HepG2 (cell line): ENCODE measurements around the gene FAM83C. TPM values are rescaled to one million over a fixed set of nuclear protein-coding genes. Genes with fewer than 3 reads are reported as not detected.

Experiments used
- ATF7 ChIP-seq, 2 experiments: fragments of 450-650 bp in 1 of 2; sonication (generic) in 1 of 2; formaldehyde crosslinking in 1 of 2; IDR thresholded peaks; 2 replicates each; pipeline versions ENCODE4 v1.4.0 to v1.6.1; 2016 to 2020; ENCODE audit warnings: antibody characterized with exemption in 1 of 2, mild to moderate bottlenecking in 1 of 2, missing genetic modification reagents in 1 of 2
- BCL3 ChIP-seq: sonication (generic); formaldehyde crosslinking; IDR thresholded peaks from 2 replicates; pipeline ENCODE4 v1.5.1; 2020; ENCODE audit warnings: mild to moderate bottlenecking, missing genetic modification reagents, moderate library complexity
- CENPT ChIP-seq: sonication (generic); formaldehyde crosslinking; IDR thresholded peaks from 2 replicates; pipeline ENCODE4 v1.8.0; 2022; ENCODE audit warnings: low read depth, mild to moderate bottlenecking, moderate library complexity, missing genetic modification reagents
- FIP1L1 ChIP-seq: fragments of 200-400 bp; formaldehyde crosslinking; IDR thresholded peaks from 2 replicates; pipeline ENCODE4 v1.6.1; 2018; ENCODE audit warnings: low read depth, mild to moderate bottlenecking, low read length, moderate library complexity, borderline replicate concordance; ENCODE audit not compliant: insufficient read depth
- KDM4B ChIP-seq: sonication (generic); formaldehyde crosslinking; IDR thresholded peaks from 2 replicates; pipeline ENCODE4 v1.4.0; 2020; ENCODE audit warnings: missing genetic modification reagents
- MXI1 ChIP-seq: IDR thresholded peaks from 3 replicates; pipeline ENCODE4 v1.6.1; 2012; ENCODE audit warnings: low read depth, low read length, inconsistent platforms, borderline replicate concordance
- NCOR1 ChIP-seq: fragments of 200-600 bp; sonication (generic); IDR thresholded peaks from 2 replicates; pipeline ENCODE4 v1.7.0; 2017; ENCODE audit warnings: antibody characterized with exemption, low read length, borderline replicate concordance
- NR3C1 ChIP-seq: sonication (generic); formaldehyde crosslinking; IDR thresholded peaks from 2 replicates; pipeline ENCODE4 v1.4.0; 2020; ENCODE audit warnings: missing genetic modification reagents
- SMC3 ChIP-seq: IDR thresholded peaks from 2 replicates; pipeline ENCODE4 v1.6.1; 2011; ENCODE audit warnings: low read length, improper control_type of control experiment
- ZBTB21 ChIP-seq: sonication (generic); formaldehyde crosslinking; IDR thresholded peaks from 2 replicates; pipeline ENCODE4 v1.4.0; 2020; ENCODE audit warnings: missing genetic modification reagents
- ZEB1 ChIP-seq: IDR thresholded peaks from 2 replicates; pipeline ENCODE4 v1.6.1; 2012; ENCODE audit warnings: mild to moderate bottlenecking, low read depth, inconsistent platforms; ENCODE audit not compliant: insufficient replicate concordance
- ZNF143 ChIP-seq: sonication (generic); formaldehyde crosslinking; IDR thresholded peaks from 2 replicates; pipeline ENCODE4 v1.4.0; 2020; ENCODE audit warnings: missing genetic modification reagents
- ZNF264 ChIP-seq: sonication (generic); formaldehyde crosslinking; IDR thresholded peaks from 2 replicates; pipeline ENCODE4 v1.4.0; 2020; ENCODE audit warnings: missing genetic modification reagents
- ZNF737 ChIP-seq: sonication (generic); formaldehyde crosslinking; IDR thresholded peaks from 2 replicates; pipeline ENCODE4 v1.5.0; 2020; ENCODE audit warnings: missing genetic modification reagents, mild to moderate bottlenecking, borderline replicate concordance
- ZSCAN9 ChIP-seq: IDR thresholded peaks from 2 replicates; pipeline ENCODE4 v1.6.1; 2016; ENCODE audit warnings: borderline replicate concordance
- polyA plus RNA-seq, 8 experiments: library from polyadenylated mRNA; depleted of rRNA in 3 of 8; stranded (reverse) in 7 of 8; unstranded in 1 of 8; fragments of >200 nt; fragmentation: Illumina TruSeq in 4 of 8; extraction: Trizol in 4 of 8; gene quantifications; 2 replicates each; pipeline versions ENCODE4 v1.2.1 to v1.2.3, GENCODE V29; 2011 to 2016; ENCODE audit warnings: low read depth in 4 of 8, missing spikeins in 1 of 8, mixed read lengths in 1 of 8; ENCODE audit not compliant: insufficient read depth in 1 of 8
- total RNA-seq, 5 experiments: library from RNA; depleted of rRNA; stranded (reverse); fragments of >200 nt; fragmentation: Illumina TruSeq; extraction: Trizol; gene quantifications; 2 replicates each; pipeline ENCODE4 v1.2.3, GENCODE V29; 2016; ENCODE audit warnings: low read depth in 1 of 5
- TF ChIP-seq, protein P1 (sequence below): sonication (generic); formaldehyde crosslinking; IDR thresholded peaks from 2 replicates; pipeline ENCODE4 v1.4.0; 2020; ENCODE audit warnings: low read depth, missing genetic modification reagents
- TF ChIP-seq, protein P2 (sequence below): sonication (generic); formaldehyde crosslinking; IDR thresholded peaks from 2 replicates; pipeline ENCODE4 v1.9.0; 2022; ENCODE audit warnings: missing genetic modification reagents, mild to moderate bottlenecking, borderline replicate concordance
- TF ChIP-seq, protein P3 (sequence below): sonication (generic); formaldehyde crosslinking; IDR thresholded peaks from 2 replicates; pipeline ENCODE4; 2020; ENCODE audit warnings: missing genetic modification reagents, mild to moderate bottlenecking, borderline replicate concordance

Gene FAM83C
- total and polyA plus RNA-seq, 2 of the 13 experiments (the other 11 are each of a cell fraction or from before 2014, with no cell fraction given): 0.04 TPM; not detected in 1

DNA sequence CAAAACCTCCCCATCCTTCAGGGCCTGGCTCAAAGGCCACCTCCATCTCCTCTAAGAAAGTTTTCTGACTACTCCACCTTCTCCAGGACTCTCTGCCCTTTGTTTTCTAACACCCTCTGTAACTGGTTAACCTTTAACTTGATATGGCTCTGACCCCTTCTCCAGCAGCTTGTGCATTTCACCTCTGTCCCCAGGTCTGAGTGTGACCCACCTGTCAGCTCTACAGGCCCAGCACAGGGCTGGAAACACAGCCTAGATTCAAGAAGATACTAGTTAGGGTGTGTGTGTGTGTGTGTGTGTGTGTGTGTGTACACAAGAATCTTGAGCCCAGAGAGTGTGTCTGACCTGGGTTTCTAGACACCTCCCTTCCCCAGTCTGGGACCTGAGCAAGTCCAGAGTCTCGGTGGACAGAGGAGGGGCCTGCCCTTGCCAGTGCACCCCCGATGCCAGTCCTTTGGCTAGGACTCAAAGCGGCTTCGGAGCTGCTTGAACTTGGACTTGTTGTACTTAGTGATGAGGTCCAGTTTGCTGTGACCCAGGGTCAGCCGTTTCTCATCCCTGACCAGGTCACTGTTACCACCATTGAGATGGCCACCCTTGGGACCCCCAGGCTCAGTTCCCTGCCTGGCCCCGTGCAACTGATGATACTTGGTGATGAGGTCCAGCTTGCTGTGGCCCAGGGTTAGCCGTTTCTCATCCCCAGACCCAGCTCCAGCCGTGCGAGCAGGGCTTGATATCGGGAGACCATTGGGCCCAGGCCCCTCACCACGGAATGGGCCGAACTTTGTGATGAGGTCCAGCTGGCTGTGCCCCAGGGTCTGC is 5.9 kb downstream of the FAM83C start (continued):
- TF ChIP-seq, protein P1, sequence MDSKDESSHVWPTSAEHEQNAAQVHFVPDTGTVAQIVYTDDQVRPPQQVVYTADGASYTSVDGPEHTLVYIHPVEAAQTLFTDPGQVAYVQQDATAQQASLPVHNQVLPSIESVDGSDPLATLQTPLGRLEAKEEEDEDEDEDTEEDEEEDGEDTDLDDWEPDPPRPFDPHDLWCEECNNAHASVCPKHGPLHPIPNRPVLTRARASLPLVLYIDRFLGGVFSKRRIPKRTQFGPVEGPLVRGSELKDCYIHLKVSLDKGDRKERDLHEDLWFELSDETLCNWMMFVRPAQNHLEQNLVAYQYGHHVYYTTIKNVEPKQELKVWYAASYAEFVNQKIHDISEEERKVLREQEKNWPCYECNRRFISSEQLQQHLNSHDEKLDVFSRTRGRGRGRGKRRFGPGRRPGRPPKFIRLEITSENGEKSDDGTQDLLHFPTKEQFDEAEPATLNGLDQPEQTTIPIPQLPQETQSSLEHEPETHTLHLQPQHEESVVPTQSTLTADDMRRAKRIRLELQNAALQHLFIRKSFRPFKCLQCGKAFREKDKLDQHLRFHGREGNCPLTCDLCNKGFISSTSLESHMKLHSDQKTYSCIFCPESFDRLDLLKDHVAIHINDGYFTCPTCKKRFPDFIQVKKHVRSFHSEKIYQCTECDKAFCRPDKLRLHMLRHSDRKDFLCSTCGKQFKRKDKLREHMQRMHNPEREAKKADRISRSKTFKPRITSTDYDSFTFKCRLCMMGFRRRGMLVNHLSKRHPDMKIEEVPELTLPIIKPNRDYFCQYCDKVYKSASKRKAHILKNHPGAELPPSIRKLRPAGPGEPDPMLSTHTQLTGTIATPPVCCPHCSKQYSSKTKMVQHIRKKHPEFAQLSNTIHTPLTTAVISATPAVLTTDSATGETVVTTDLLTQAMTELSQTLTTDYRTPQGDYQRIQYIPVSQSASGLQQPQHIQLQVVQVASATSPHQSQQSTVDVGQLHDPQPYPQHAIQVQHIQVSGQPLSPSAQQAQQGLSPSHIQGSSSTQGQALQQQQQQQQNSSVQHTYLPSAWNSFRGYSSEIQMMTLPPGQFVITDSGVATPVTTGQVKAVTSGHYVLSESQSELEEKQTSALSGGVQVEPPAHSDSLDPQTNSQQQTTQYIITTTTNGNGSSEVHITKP (CRISPR knock-in tag): peak; percentile 50; the same call in 1 of the 2 replicates
- TF ChIP-seq ZNF737 (CRISPR knock-in tag) (peak; percentile 87; the same call in 1 of the 2 replicates), CENPT (CRISPR knock-in tag) (peak; percentile 85), ZBTB21 (CRISPR knock-in tag) (no peak), ZSCAN9 (CRISPR knock-in tag) (0 out of 2 replicates have a peak, but pooled peaks have one; percentile 18), NR3C1 (CRISPR knock-in tag) (no peak), SMC3 (peak; percentile 31; the same call in 1 of the 2 replicates), MXI1 (peak; percentile 43; the same call in 1 of the 3 replicates), ZEB1 (peak; percentile 90), NCOR1 (peak; percentile 75; the same call in 1 of the 2 replicates), KDM4B (no peak; the same call in 1 of the 2 replicates), ZNF143 (CRISPR knock-in tag) (peak; percentile 20; the same call in 1 of the 2 replicates), BCL3 (CRISPR knock-in tag) (peak; percentile 25; the same call in 1 of the 2 replicates), FIP1L1 (no peak), ATF7 (IDR thresholded peaks at IDR 0.05) (no peak), ATF7 (CRISPR knock-in tag; IDR thresholded peaks at IDR 0.05) (no peak), ZNF264 (CRISPR knock-in tag) (peak; percentile 89)
- TF ChIP-seq, protein P2, sequence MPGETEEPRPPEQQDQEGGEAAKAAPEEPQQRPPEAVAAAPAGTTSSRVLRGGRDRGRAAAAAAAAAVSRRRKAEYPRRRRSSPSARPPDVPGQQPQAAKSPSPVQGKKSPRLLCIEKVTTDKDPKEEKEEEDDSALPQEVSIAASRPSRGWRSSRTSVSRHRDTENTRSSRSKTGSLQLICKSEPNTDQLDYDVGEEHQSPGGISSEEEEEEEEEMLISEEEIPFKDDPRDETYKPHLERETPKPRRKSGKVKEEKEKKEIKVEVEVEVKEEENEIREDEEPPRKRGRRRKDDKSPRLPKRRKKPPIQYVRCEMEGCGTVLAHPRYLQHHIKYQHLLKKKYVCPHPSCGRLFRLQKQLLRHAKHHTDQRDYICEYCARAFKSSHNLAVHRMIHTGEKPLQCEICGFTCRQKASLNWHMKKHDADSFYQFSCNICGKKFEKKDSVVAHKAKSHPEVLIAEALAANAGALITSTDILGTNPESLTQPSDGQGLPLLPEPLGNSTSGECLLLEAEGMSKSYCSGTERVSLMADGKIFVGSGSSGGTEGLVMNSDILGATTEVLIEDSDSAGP (CRISPR knock-in tag): 0 out of 2 replicates have a peak, but pooled peaks have one; percentile 56
- TF ChIP-seq, protein P3, sequence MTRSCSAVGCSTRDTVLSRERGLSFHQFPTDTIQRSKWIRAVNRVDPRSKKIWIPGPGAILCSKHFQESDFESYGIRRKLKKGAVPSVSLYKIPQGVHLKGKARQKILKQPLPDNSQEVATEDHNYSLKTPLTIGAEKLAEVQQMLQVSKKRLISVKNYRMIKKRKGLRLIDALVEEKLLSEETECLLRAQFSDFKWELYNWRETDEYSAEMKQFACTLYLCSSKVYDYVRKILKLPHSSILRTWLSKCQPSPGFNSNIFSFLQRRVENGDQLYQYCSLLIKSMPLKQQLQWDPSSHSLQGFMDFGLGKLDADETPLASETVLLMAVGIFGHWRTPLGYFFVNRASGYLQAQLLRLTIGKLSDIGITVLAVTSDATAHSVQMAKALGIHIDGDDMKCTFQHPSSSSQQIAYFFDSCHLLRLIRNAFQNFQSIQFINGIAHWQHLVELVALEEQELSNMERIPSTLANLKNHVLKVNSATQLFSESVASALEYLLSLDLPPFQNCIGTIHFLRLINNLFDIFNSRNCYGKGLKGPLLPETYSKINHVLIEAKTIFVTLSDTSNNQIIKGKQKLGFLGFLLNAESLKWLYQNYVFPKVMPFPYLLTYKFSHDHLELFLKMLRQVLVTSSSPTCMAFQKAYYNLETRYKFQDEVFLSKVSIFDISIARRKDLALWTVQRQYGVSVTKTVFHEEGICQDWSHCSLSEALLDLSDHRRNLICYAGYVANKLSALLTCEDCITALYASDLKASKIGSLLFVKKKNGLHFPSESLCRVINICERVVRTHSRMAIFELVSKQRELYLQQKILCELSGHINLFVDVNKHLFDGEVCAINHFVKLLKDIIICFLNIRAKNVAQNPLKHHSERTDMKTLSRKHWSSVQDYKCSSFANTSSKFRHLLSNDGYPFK (CRISPR knock-in tag): 0 out of 2 replicates have a peak, but pooled peaks have one; percentile 37
